K562 (cell line): ENCODE results near the gene CDK11A. TPM values are rescaled to one million over a fixed set of nuclear protein-coding genes. Genes with fewer than 3 reads are reported as not detected.
A peak's percentile ranks its signal among the peaks of the same experiment; 100 is the strongest.

ENCODE experiments used
- ATAC-seq: fragments of 200-7000 bp; cut with Tn5 transposase; 3 replicates; pipeline ENCODE4 v1.9.1; 2020; ENCODE audit warnings: moderate library complexity
- BruUV-seq: library from RNA; stranded (reverse); fragments of 400-500 nt; replicated peaks from 2 replicates; lab custom pipeline; 2021; lab: Mats Ljungman, UMichigan
- CTCF ChIA-PET: fragments of 300-600 bp; formaldehyde crosslinking; extraction: SDS; loops from one replicate; lab custom pipeline; 2021; ENCODE audit warnings: low intra/inter-chr PET ratio; lab: Yijun Ruan, JAX
- POLR2A ChIA-PET: fragments of 300-600, 350-650 bp; sonication (Branson Sonifier 250); formaldehyde crosslinking; extraction: SDS; loops from one replicate; lab custom pipeline; 2021; ENCODE audit warnings: antibody characterized with exemption, inconsistent platforms; lab: Yijun Ruan, JAX
- DNase-seq, 4 experiments: peaks; one replicate each; pipeline versions ENCODE4 v3.0.0 to v3.0.0-alpha.2; 2011 to 2018; ENCODE audit warnings: low spot score in 3 of 4, mixed read lengths in 3 of 4; ENCODE audit errors: extremely low read depth in 1 of 4
- FAIRE-seq: peaks from 2 replicates; lab custom pipeline; 2011; peaks lifted over from hg19 to GRCh38; lab: Jason Lieb, UNC
- H2AFZ ChIP-seq: 2 replicates; pipeline ENCODE4 v1.6.0; 2011; ENCODE audit warnings: low read depth, low read length, control low read depth, inconsistent platforms
- H3K27ac ChIP-seq: fragments of 200-600 bp; 3 replicates; pipeline ENCODE4 v1.8.0; 2011; ENCODE audit warnings: low read depth, mild to moderate bottlenecking, control low read depth, inconsistent platforms, low read length, moderate library complexity, mixed read lengths; ENCODE audit errors: extremely low read depth
- H3K27me3 ChIP-seq, 2 experiments: fragments of 300-600 bp in 1 of 2; 2 replicates in 1 of 2; 3 replicates in 1 of 2; pipeline versions ENCODE4 v1.6.0 to v1.8.0; 2011; ENCODE audit warnings: inconsistent platforms in 2 of 2, low read length in 2 of 2, mild to moderate bottlenecking in 1 of 2, mixed read lengths in 1 of 2, moderate library complexity in 1 of 2; ENCODE audit not compliant: control insufficient read depth in 2 of 2, insufficient read depth in 2 of 2
- H3K36me3 ChIP-seq: fragments of 300-600 bp; 3 replicates; pipeline ENCODE4 v1.8.0; 2011; ENCODE audit warnings: mild to moderate bottlenecking, low read length, inconsistent platforms; ENCODE audit not compliant: control insufficient read depth, insufficient read depth
- H3K4me1 ChIP-seq, 2 experiments: fragments of 200-600 bp in 1 of 2; replicated peaks in 1 of 2; 2 replicates in 1 of 2; 3 replicates in 1 of 2; pipeline versions ENCODE4 v1.5.1 to v1.8.0; 2011; ENCODE audit warnings: inconsistent platforms in 2 of 2, low read length in 2 of 2, mild to moderate bottlenecking in 1 of 2, mixed read lengths in 1 of 2, moderate library complexity in 1 of 2; ENCODE audit not compliant: control insufficient read depth in 2 of 2, insufficient read depth in 2 of 2
- H3K4me2 ChIP-seq: 2 replicates; pipeline ENCODE4 v1.6.1; 2011; ENCODE audit warnings: low read length, control low read depth, inconsistent platforms, mixed read lengths; ENCODE audit not compliant: insufficient read depth
- H3K4me3 ChIP-seq: fragments of 200-600 bp; sonication (generic), shearing (Covaris generic); 2 replicates; pipeline ENCODE4 v1.5.1; 2016; ENCODE audit warnings: control low read depth, inconsistent platforms
- H3K79me2 ChIP-seq: fragments of 200-600 bp; 3 replicates; pipeline ENCODE4 v1.8.0; 2011; ENCODE audit warnings: low read length, inconsistent platforms; ENCODE audit not compliant: control insufficient read depth, insufficient read depth
- H3K9ac ChIP-seq, 2 experiments: 2 replicates each; pipeline versions ENCODE4 v1.6.0 to v1.6.1; 2011; ENCODE audit warnings: low read depth in 2 of 2, low read length in 2 of 2, control low read depth in 1 of 2, inconsistent platforms in 1 of 2, mild to moderate bottlenecking in 1 of 2, mixed read lengths in 1 of 2; ENCODE audit not compliant: insufficient read depth in 1 of 2
- H3K9me1 ChIP-seq: one replicate; pipeline ENCODE4 v1.6.0; 2011; ENCODE audit warnings: inconsistent platforms, mild to moderate bottlenecking, low read length, moderate library complexity; ENCODE audit not compliant: control insufficient read depth, insufficient read depth
- H3K9me3 ChIP-seq: replicated peaks from 2 replicates; pipeline ENCODE4 v1.5.1; 2011; ENCODE audit warnings: low read depth, low read length, inconsistent platforms; ENCODE audit not compliant: control insufficient read depth, insufficient read depth
- H4K20me1 ChIP-seq: replicated peaks from 2 replicates; pipeline ENCODE4 v1.6.1; 2011; ENCODE audit warnings: low read length, inconsistent platforms, mixed read lengths; ENCODE audit not compliant: control insufficient read depth, insufficient read depth
- CAMTA2 ChIP-seq: fragments of 250-450 bp; sonication (Bioruptor Pico); conservative IDR thresholded peaks from 2 replicates; pipeline ENCODE4 v1.5.1; 2022
- CHD4 ChIP-seq: fragments of 200-600 bp; sonication (generic); IDR thresholded peaks from 3 replicates; pipeline ENCODE4 v1.6.1; 2012; ENCODE audit warnings: low read depth, mild to moderate bottlenecking, mixed read lengths, low read length, inconsistent platforms; ENCODE audit not compliant: insufficient read depth, insufficient replicate concordance, poor library complexity, severe bottlenecking
- E2F4 ChIP-seq: sonication (generic); formaldehyde crosslinking; IDR thresholded peaks from 2 replicates; pipeline ENCODE4 v1.8.0; 2022; ENCODE audit warnings: mild to moderate bottlenecking, low read depth, missing genetic modification reagents
- ESRRB ChIP-seq: fragments of 250-450 bp; sonication (Bioruptor Pico); IDR thresholded peaks from 2 replicates; pipeline ENCODE4 v1.5.0; 2020; ENCODE audit warnings: mild to moderate bottlenecking, moderate library complexity, borderline replicate concordance
- ETV6 ChIP-seq, 3 experiments: fragments of 150-350 bp in 1 of 3; sonication (generic) in 1 of 3; formaldehyde crosslinking in 1 of 3; IDR thresholded peaks; 2 replicates each; pipeline versions ENCODE4 v1.6.1 to v1.8.0; 2014 to 2022; ENCODE audit warnings: borderline replicate concordance in 2 of 3, low read depth in 2 of 3, antibody characterized with exemption in 1 of 3, low read length in 1 of 3, mild to moderate bottlenecking in 1 of 3, missing genetic modification reagents in 1 of 3
- MTF1 ChIP-seq: fragments of 250-450 bp; sonication (Bioruptor Pico); IDR thresholded peaks from 2 replicates; pipeline ENCODE4 v1.9.0; 2021; ENCODE audit warnings: moderate library complexity, mild to moderate bottlenecking, inconsistent platforms, borderline replicate concordance
- NCOA1 ChIP-seq: fragments of 450-650 bp; IDR thresholded peaks from 2 replicates; pipeline ENCODE4 v1.6.1; 2016; ENCODE audit warnings: low read depth
- NELFE ChIP-seq: IDR thresholded peaks from 2 replicates; pipeline ENCODE4 v1.6.1; 2011; ENCODE audit warnings: mild to moderate bottlenecking; ENCODE audit not compliant: insufficient read depth, insufficient read length
- NUFIP1 ChIP-seq: fragments of 450-650 bp; IDR thresholded peaks from 2 replicates; pipeline ENCODE4 v1.6.1; 2018; ENCODE audit not compliant: partially characterized antibody
- PHB ChIP-seq: fragments of 250-450 bp; sonication (Bioruptor Pico); IDR thresholded peaks from 2 replicates; pipeline ENCODE4 v1.5.0; 2021
- PHF20 ChIP-seq: fragments of 450-650 bp; IDR thresholded peaks from 2 replicates; pipeline ENCODE4 v1.6.1; 2018; ENCODE audit not compliant: partially characterized antibody
- POLR2G ChIP-seq: fragments of 200-400 bp; formaldehyde crosslinking; IDR thresholded peaks from 2 replicates; pipeline ENCODE4 v1.6.1; 2017; ENCODE audit warnings: low read depth, mild to moderate bottlenecking, antibody characterized with exemption, low read length, moderate library complexity
- POLR3G ChIP-seq: IDR thresholded peaks from 2 replicates; pipeline ENCODE4 v1.6.1; 2011; ENCODE audit not compliant: insufficient read length, insufficient replicate concordance; ENCODE audit errors: extremely low read depth
- SMARCA5 ChIP-seq: fragments of 450-650 bp; IDR thresholded peaks from 2 replicates; pipeline ENCODE4 v1.6.1; 2016
- THRB ChIP-seq: fragments of 450-650 bp; formaldehyde crosslinking; conservative IDR thresholded peaks from 2 replicates; pipeline ENCODE4 v1.4.0; 2022; ENCODE audit warnings: mild to moderate bottlenecking, missing genetic modification characterization
- ZEB2 ChIP-seq: fragments of 450-650 bp; IDR thresholded peaks from 2 replicates; pipeline ENCODE4 v1.6.1; 2016
- ZNF184 ChIP-seq: sonication (generic); formaldehyde crosslinking; IDR thresholded peaks from 2 replicates; pipeline ENCODE4 v1.5.0; 2020; ENCODE audit warnings: missing genetic modification reagents
- ZNF282 ChIP-seq: sonication (generic); formaldehyde crosslinking; IDR thresholded peaks from 2 replicates; pipeline ENCODE4 v1.8.1; 2023; ENCODE audit warnings: missing genetic modification reagents
- WGBS: fragments of 100-300 bp; shearing (Covaris generic); methylation state at CpG from one replicate; pipeline ENCODE4 v1.1.6; 2016; ENCODE audit warnings: low coverage, mixed read lengths; ENCODE audit not compliant: insufficient coverage; ENCODE audit errors: missing lambda C conversion rate; 5-methylcytosine and 5-hydroxymethylcytosine counted together
- in situ Hi-C: fragments of 300-500 bp; cut with MboI; formaldehyde crosslinking; loops from 4 replicates; pipeline ENCODE4 v1.15.0; 2018; ENCODE audit warnings: inconsistent platforms, mixed read lengths
- intact Hi-C: fragments of 100-400 bp; cut with micrococcal nuclease; formaldehyde crosslinking; loops from 2 replicates; pipeline ENCODE4 v1.14.2; 2022
- polyA plus RNA-seq, 8 experiments: library from polyadenylated mRNA; depleted of rRNA in 4 of 8; stranded (reverse) in 5 of 8; unstranded in 3 of 8; fragments of >200 nt; fragmentation: Nextera tagmentation in 2 of 8; fragmentation: Illumina TruSeq in 1 of 8; extraction: Ambion mirVana in 2 of 8; extraction: Trizol in 1 of 8; gene quantifications; 2 replicates each; pipeline versions ENCODE4 v1.2.1 to v1.2.3, GENCODE V29; 2011 to 2014; ENCODE audit warnings: inconsistent platforms in 1 of 8, missing spikeins in 1 of 8
- total RNA-seq, 7 experiments: library from RNA; depleted of rRNA in 6 of 7; stranded (reverse); fragments of >200 nt in 6 of 7; fragmentation: Illumina TruSeq in 2 of 7; extraction: Trizol in 2 of 7; gene quantifications; 2 replicates each; pipeline versions ENCODE4 v1.2.1 to v1.2.3, GENCODE V29; 2011 to 2021; ENCODE audit warnings: low replicate concordance in 1 of 7
- TF ChIP-seq, protein P1 (sequence below): sonication (generic); formaldehyde crosslinking; IDR thresholded peaks from 2 replicates; pipeline ENCODE4 v1.8.1; 2022; ENCODE audit warnings: missing genetic modification reagents

CDK11A gene
- total and polyA plus RNA-seq, 9 of the 15 experiments (the other 6 are each of a cell fraction or from before 2014, with no cell fraction given): 4.5 to 71.0 (median 43.9) TPM

- FAIRE-seq (peak; percentile 15), ATAC-seq (no peak), DNase-seq (peak; percentile 43 to 66 (median 48))
- 47% methylated on average over 17 of the region's 18 CpGs for WGBS
- H3K4me1 ChIP-seq: peaks cover 6 to 24% of the 10 kb centered on the region in 2 experiments; a peak in 3 of 5 replicates
- H3K4me3 ChIP-seq: no peak overlapping the region
- in situ Hi-C loops (no loop called here), intact Hi-C loops (no loop called here)
- no TSS peak for BruUV-seq
- peak overlapping the region in 1 of 2 experiments; percentile 70; a peak in 2 of 4 replicates for H3K9ac ChIP-seq
- no peaks in the 10 kb centered on the region for H4K20me1 ChIP-seq
- 0 out of 2 replicates have a peak overlapping the region, but pooled peaks have one; percentile 28 for H2AFZ ChIP-seq
- peak overlapping the region; percentile 38; the same call in 1 of the 2 replicates for H3K4me2 ChIP-seq
- no peaks in the 10 kb centered on the region for H3K79me2 ChIP-seq
- H3K9me3 ChIP-seq: no peaks in the 10 kb centered on the region
- ChIA-PET POLR2A (interaction anchor here (0.6 to 1.0 kb wide), 3 partner anchors 9 to 311 kb away, joined by 3 read pairs; no protein-coding TSS in a partner anchor), CTCF (no interaction called here)
- H3K36me3 ChIP-seq: peaks cover 18% of the 10 kb centered on the region; the same call in 2 of the 3 replicates
- H3K9me1 ChIP-seq: peaks cover 4% of the 10 kb centered on the region
- no peak overlapping the region; the same call in 2 of the 3 replicates for H3K27ac ChIP-seq
- no peaks in the 10 kb centered on the region for H3K27me3 ChIP-seq
- TF ChIP-seq PHF20 (no peak), E2F4 (CRISPR knock-in tag) (no peak), PHB (no peak), CAMTA2 (CRISPR knock-in tag) (no peak), POLR2G (peak; percentile 48), THRB (CRISPR knock-in tag) (no peak), ZEB2 (no peak), NCOA1 (no peak), ZNF282 (CRISPR knock-in tag) (no peak), MTF1 (CRISPR knock-in tag) (no peak), CHD4 (no peak), POLR3G (no peak), NUFIP1 (no peak), ESRRB (CRISPR knock-in tag) (no peak), ZNF184 (CRISPR knock-in tag) (no peak), SMARCA5 (no peak), ETV6 (IDR thresholded peaks at IDR 0.05; ENCODE audit: borderline replicate concordance in 1 of 2, low read depth in 2 of 2, low read length in 1 of 2) (no peak), ETV6 (CRISPR knock-in tag; IDR thresholded peaks at IDR 0.05; ENCODE audit: borderline replicate concordance) (no peak), NELFE (no peak)
- TF ChIP-seq, protein P1, sequence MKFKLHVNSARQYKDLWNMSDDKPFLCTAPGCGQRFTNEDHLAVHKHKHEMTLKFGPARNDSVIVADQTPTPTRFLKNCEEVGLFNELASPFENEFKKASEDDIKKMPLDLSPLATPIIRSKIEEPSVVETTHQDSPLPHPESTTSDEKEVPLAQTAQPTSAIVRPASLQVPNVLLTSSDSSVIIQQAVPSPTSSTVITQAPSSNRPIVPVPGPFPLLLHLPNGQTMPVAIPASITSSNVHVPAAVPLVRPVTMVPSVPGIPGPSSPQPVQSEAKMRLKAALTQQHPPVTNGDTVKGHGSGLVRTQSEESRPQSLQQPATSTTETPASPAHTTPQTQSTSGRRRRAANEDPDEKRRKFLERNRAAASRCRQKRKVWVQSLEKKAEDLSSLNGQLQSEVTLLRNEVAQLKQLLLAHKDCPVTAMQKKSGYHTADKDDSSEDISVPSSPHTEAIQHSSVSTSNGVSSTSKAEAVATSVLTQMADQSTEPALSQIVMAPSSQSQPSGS: no peak
Observed at GRCh38 chr1:1748686-1749321, 24.6 kb upstream of the CDK11A start.
